ENCODE results near the gene CDIP1. TPM values are rescaled to one million over a fixed set of nuclear protein-coding genes. Genes with fewer than 3 reads are reported as not detected.

The CDIP1 gene
- total and polyA plus RNA-seq, 11 donors: 33.3 to 51.1 (median 46.3) TPM

- Histone ChIP-seq H3K9me3 (no peaks in the 10 kb centered on the region), H3K27ac (peak overlapping the region in 8 of 12 donors; percentile 12 to 44 (median 28)), H3K36me3 (no peaks in the 10 kb centered on the region), H3K27me3 (no peaks in the 10 kb centered on the region), H3K4me3 (no peak overlapping the region), H3K4me1 (peaks cover 13 to 68% (median 42%) of the 10 kb centered on the region in 12 donors)
- ATAC-seq (no peak), DNase-seq (no peak)
- intact Hi-C loops (cut with DNase I): no loop called here
- no peak for TF ChIP-seq POLR2A (IDR thresholded peaks at IDR 0.05)
- TF ChIP-seq CTCF (IDR thresholded peaks at IDR 0.05): no peak
- WGBS, 4 donors: 53 to 71% (median 58%) methylated on average over 13 of the region's 13 CpGs
Measured at GRCh38 chr16:4525634-4526277, 12.8 kb downstream of the CDIP1 start.

- DNase-seq (peak in 1 of 5 donors; percentile 46), ATAC-seq (peak in 3 of 4 donors; percentile 26 to 64 (median 36))
- 55 to 78% (median 72%) methylated on average over 7 of the region's 7 CpGs for WGBS, 4 donors
- Histone ChIP-seq H3K27ac (peak overlapping the region in 6 of 12 donors; percentile 9 to 44 (median 28)), H3K4me1 (peaks cover 13 to 68% (median 42%) of the 10 kb centered on the region in 12 donors), H3K36me3 (no peaks in the 10 kb centered on the region), H3K9me3 (no peaks in the 10 kb centered on the region), H3K27me3 (no peaks in the 10 kb centered on the region), H3K4me3 (no peak overlapping the region)
- intact Hi-C loops (cut with DNase I): no loop called here
- TF ChIP-seq POLR2A (IDR thresholded peaks at IDR 0.05) (no peak), CTCF (IDR thresholded peaks at IDR 0.05) (no peak)
Measured at GRCh38 chr16:4525069-4525468, 13.5 kb downstream of the CDIP1 start.

GRCh38 chr16:4524571-4524970 is 14.0 kb downstream of the CDIP1 start:
- H3K9me3 ChIP-seq: no peaks in the 10 kb centered on the region
- H3K27me3 ChIP-seq: no peaks in the 10 kb centered on the region
- intact Hi-C loops (cut with DNase I): no loop called here
- ATAC-seq: no peak
- peaks cover 13 to 63% (median 40%) of the 10 kb centered on the region in 12 donors for H3K4me1 ChIP-seq
- no peak for TF ChIP-seq POLR2A (IDR thresholded peaks at IDR 0.05)
- no peak for TF ChIP-seq CTCF (IDR thresholded peaks at IDR 0.05)
- H3K4me3 ChIP-seq: no peak overlapping the region
- H3K27ac ChIP-seq: peak overlapping the region in 2 of 12 donors; percentile 9 to 29
- H3K36me3 ChIP-seq: no peaks in the 10 kb centered on the region
- DNase-seq: no peak

- H3K36me3 ChIP-seq: no peaks in the 10 kb centered on the region
- no peaks in the 10 kb centered on the region for H3K9me3 ChIP-seq
- WGBS, 4 donors: 67 to 95% (median 81%) methylated on average over 3 to 4 of the region's 4 CpGs
- H3K27me3 ChIP-seq: no peaks in the 10 kb centered on the region
- ATAC-seq: peak in 1 of 4 donors; percentile 29
- H3K4me3 ChIP-seq: no peak overlapping the region
- H3K4me1 ChIP-seq: peaks cover 13 to 55% (median 35%) of the 10 kb centered on the region in 12 donors
- peak overlapping the region in 2 of 12 donors; percentile 13 to 17 for H3K27ac ChIP-seq
- TF ChIP-seq POLR2A (IDR thresholded peaks at IDR 0.05): no peak
- no peak for TF ChIP-seq CTCF (IDR thresholded peaks at IDR 0.05)
- intact Hi-C loops (cut with DNase I): no loop called here
- no peak for DNase-seq
Measured at GRCh38 chr16:4523686-4524085, 14.9 kb downstream of the CDIP1 start.
